ENCODE data around the gene GPC6.

Gene GPC6

GRCh38 chr13:93589788-93590187 lies 363.2 kb downstream of the GPC6 start:
- no peak for TF ChIP-seq ZNF449 (tag by site-specific recombination; IDR thresholded peaks at IDR 0.05)
- peak; percentile 54 for TF ChIP-seq ATF2 (tag by site-specific recombination; IDR thresholded peaks at IDR 0.05; ENCODE audit: low read depth)
- POLR2A ChIA-PET, result no interaction called here
- CTCF ChIA-PET, result no interaction called here
- Histone ChIP-seq H3K4me3 (ENCODE audit: low read depth, low read length) (no peak overlapping the region), H3K36me3 (ENCODE audit: control insufficient read depth in 2 of 2, insufficient read depth in 1 of 2, low read length in 2 of 2) (no peaks in the 10 kb centered on the region), H3K4me1 (ENCODE audit: control insufficient read depth, insufficient read depth, low read length) (no peaks in the 10 kb centered on the region), H3K27ac (ENCODE audit: extremely low read depth, low read depth, low read length) (no peak overlapping the region), H3K9me3 (ENCODE audit: control insufficient read depth, insufficient read depth, low read depth, low read length) (no peaks in the 10 kb centered on the region)

- no peaks in the 10 kb centered on the region for H3K36me3 ChIP-seq (ENCODE audit: control insufficient read depth in 2 of 2, insufficient read depth in 1 of 2, low read length in 2 of 2)
- H3K27ac ChIP-seq (ENCODE audit: extremely low read depth, low read depth, low read length), result no peak overlapping the region
- H3K9me3 ChIP-seq (ENCODE audit: control insufficient read depth, insufficient read depth, low read depth, low read length), result no peaks in the 10 kb centered on the region
- no peaks in the 10 kb centered on the region for H3K4me1 ChIP-seq (ENCODE audit: control insufficient read depth, insufficient read depth, low read length)
- H3K4me3 ChIP-seq (ENCODE audit: low read depth, low read length), result no peak overlapping the region
- ChIA-PET POLR2A (no interaction called here), CTCF (interaction anchor here (0.6 to 0.7 kb wide), 2 partner anchors 103 to 221 kb away, joined by 3 to 4 read pairs; no protein-coding TSS in a partner anchor)
- TF ChIP-seq ZNF544 (tag by site-specific recombination; IDR thresholded peaks at IDR 0.05) (no peak), ZBTB11 (tag by site-specific recombination; conservative IDR thresholded peaks at IDR 0.05; ENCODE audit: low read depth) (no peak), ZNF558 (tag by site-specific recombination; IDR thresholded peaks at IDR 0.05) (0 out of 2 replicates have a peak, but pooled peaks have one; percentile 37), ZNF561 (tag by site-specific recombination; IDR thresholded peaks at IDR 0.05; ENCODE audit: borderline replicate concordance) (no peak), SP3 (tag by site-specific recombination; IDR thresholded peaks at IDR 0.05) (no peak), OSR2 (tag by site-specific recombination; IDR thresholded peaks at IDR 0.05) (no peak), ZNF677 (tag by site-specific recombination; IDR thresholded peaks at IDR 0.05) (no peak), GLI4 (tag by site-specific recombination; IDR thresholded peaks at IDR 0.05) (no peak), ZNF366 (tag by site-specific recombination; conservative IDR thresholded peaks at IDR 0.05) (no peak), ZBTB8A (tag by site-specific recombination; IDR thresholded peaks at IDR 0.05) (no peak), ZNF138 (tag by site-specific recombination; IDR thresholded peaks at IDR 0.05; ENCODE audit: borderline replicate concordance) (no peak), AEBP2 (tag by site-specific recombination; IDR thresholded peaks at IDR 0.05; ENCODE audit: borderline replicate concordance) (no peak), ZNF692 (tag by site-specific recombination; IDR thresholded peaks at IDR 0.05) (peak; percentile 58; the same call in 1 of the 2 replicates), ZNF629 (tag by site-specific recombination; IDR thresholded peaks at IDR 0.05) (0 out of 2 replicates have a peak, but pooled peaks have one; percentile 15), ZNF670 (tag by site-specific recombination; IDR thresholded peaks at IDR 0.05; ENCODE audit: low read depth) (no peak), ZNF707 (tag by site-specific recombination; IDR thresholded peaks at IDR 0.05) (no peak), ZNF157 (tag by site-specific recombination; IDR thresholded peaks at IDR 0.05) (no peak)
- TF ChIP-seq, protein P1, sequence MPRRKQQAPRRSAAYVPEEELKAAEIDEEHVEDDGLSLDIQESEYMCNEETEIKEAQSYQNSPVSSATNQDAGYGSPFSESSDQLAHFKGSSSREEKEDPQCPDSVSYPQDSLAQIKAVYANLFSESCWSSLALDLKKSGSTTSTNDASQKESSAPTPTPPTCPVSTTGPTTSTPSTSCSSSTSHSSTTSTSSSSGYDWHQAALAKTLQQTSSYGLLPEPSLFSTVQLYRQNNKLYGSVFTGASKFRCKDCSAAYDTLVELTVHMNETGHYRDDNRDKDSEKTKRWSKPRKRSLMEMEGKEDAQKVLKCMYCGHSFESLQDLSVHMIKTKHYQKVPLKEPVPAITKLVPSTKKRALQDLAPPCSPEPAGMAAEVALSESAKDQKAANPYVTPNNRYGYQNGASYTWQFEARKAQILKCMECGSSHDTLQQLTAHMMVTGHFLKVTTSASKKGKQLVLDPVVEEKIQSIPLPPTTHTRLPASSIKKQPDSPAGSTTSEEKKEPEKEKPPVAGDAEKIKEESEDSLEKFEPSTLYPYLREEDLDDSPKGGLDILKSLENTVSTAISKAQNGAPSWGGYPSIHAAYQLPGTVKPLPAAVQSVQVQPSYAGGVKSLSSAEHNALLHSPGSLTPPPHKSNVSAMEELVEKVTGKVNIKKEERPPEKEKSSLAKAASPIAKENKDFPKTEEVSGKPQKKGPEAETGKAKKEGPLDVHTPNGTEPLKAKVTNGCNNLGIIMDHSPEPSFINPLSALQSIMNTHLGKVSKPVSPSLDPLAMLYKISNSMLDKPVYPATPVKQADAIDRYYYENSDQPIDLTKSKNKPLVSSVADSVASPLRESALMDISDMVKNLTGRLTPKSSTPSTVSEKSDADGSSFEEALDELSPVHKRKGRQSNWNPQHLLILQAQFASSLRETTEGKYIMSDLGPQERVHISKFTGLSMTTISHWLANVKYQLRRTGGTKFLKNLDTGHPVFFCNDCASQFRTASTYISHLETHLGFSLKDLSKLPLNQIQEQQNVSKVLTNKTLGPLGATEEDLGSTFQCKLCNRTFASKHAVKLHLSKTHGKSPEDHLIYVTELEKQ (tag by site-specific recombination; IDR thresholded peaks at IDR 0.05; ENCODE audit: borderline replicate concordance), result no peak
These were observed 376.4 kb downstream of the GPC6 start for GRCh38 chr13:93603043-93603442.
